SK-N-SH (cell line): ENCODE measurements around the gene ADH5. TPM values are rescaled to one million over a fixed set of nuclear protein-coding genes. Genes with fewer than 3 reads are reported as not detected.

Experiments used
- CTCF ChIA-PET: fragments of 300-600, 350-600 bp; formaldehyde crosslinking; extraction: SDS; loops from one replicate; lab custom pipeline; 2021; lab: Yijun Ruan, JAX
- POLR2A ChIA-PET: fragments of 350-600 bp; sonication (Branson Sonifier 250); formaldehyde crosslinking; extraction: SDS; loops from one replicate; lab custom pipeline; 2020; ENCODE audit warnings: antibody characterized with exemption, inconsistent platforms; lab: Yijun Ruan, JAX
- DNase-seq: peaks from one replicate; pipeline ENCODE4 v3.0.0; 2012
- H2AFZ ChIP-seq: fragments of 200-600 bp; sonication (generic); 2 replicates; pipeline ENCODE4 v1.8.1; 2016; ENCODE audit warnings: antibody characterized with exemption, mild to moderate bottlenecking, low read depth
- H3F3A ChIP-seq: fragments of 200-600 bp; sonication (generic); replicated peaks from 2 replicates; pipeline ENCODE3; 2016; ENCODE audit warnings: antibody characterized with exemption, mild to moderate bottlenecking; ENCODE audit not compliant: insufficient read depth
- H3K27ac ChIP-seq, 2 experiments: fragments of 200-500 bp in 1 of 2; fragments of 200-600 bp in 1 of 2; sonication (Bioruptor generic) in 1 of 2; sonication (generic), shearing (Covaris generic) in 1 of 2; 2 replicates each; pipeline versions ENCODE4 v1.5.1 to v1.6.1; 2014 to 2016; ENCODE audit warnings: low read depth in 2 of 2, inconsistent platforms in 1 of 2, low read length in 1 of 2, mild to moderate bottlenecking in 1 of 2, mixed read lengths in 1 of 2
- H3K27me3 ChIP-seq: fragments of 200-600 bp; sonication (generic), shearing (Covaris generic); 2 replicates; pipeline ENCODE4 v1.6.1; 2016; ENCODE audit warnings: mixed run types; ENCODE audit not compliant: insufficient read depth
- H3K36me3 ChIP-seq, 2 experiments: fragments of 200-500 bp in 1 of 2; fragments of 200-600 bp in 1 of 2; sonication (Bioruptor generic) in 1 of 2; sonication (generic) in 1 of 2; replicated peaks in 1 of 2; 2 replicates each; pipeline versions ENCODE3 to v1.5.1; 2014 to 2016; ENCODE audit warnings: low read length in 1 of 2, mild to moderate bottlenecking in 1 of 2; ENCODE audit not compliant: insufficient read depth in 2 of 2, control insufficient read depth in 1 of 2
- H3K4me1 ChIP-seq, 2 experiments: fragments of 200-500 bp in 1 of 2; fragments of 200-600 bp in 1 of 2; sonication (Bioruptor generic) in 1 of 2; sonication (generic), shearing (Covaris generic) in 1 of 2; 2 replicates each; pipeline versions ENCODE4 v1.5.1 to v1.6.1; 2014 to 2016; ENCODE audit warnings: low read depth in 1 of 2, low read length in 1 of 2, mixed run types in 1 of 2; ENCODE audit not compliant: insufficient read depth in 2 of 2, control insufficient read depth in 1 of 2
- H3K4me2 ChIP-seq: fragments of 200-600 bp; sonication (generic), shearing (Covaris generic); 2 replicates; pipeline ENCODE4 v1.6.1; 2017; ENCODE audit warnings: mixed run types
- H3K4me3 ChIP-seq, 2 experiments: fragments of 200-500 bp in 1 of 2; fragments of 200-600 bp in 1 of 2; sonication (Bioruptor generic) in 1 of 2; sonication (generic), shearing (Covaris generic) in 1 of 2; 2 replicates each; pipeline versions ENCODE4 v1.5.1 to v1.8.1; 2014 to 2016; ENCODE audit warnings: low read depth in 2 of 2, inconsistent platforms in 1 of 2, low read length in 1 of 2, mild to moderate bottlenecking in 1 of 2, mixed read lengths in 1 of 2, moderate library complexity in 1 of 2
- H3K79me2 ChIP-seq: fragments of 200-600 bp; sonication (generic); 2 replicates; pipeline ENCODE4 v1.8.1; 2017; ENCODE audit warnings: mild to moderate bottlenecking; ENCODE audit not compliant: insufficient read depth
- H3K9ac ChIP-seq: fragments of 200-600 bp; sonication (generic); 2 replicates; pipeline ENCODE4 v1.6.1; 2017; ENCODE audit warnings: mixed run types
- H3K9me2 ChIP-seq: fragments of 200-600 bp; sonication (generic); 2 replicates; pipeline ENCODE4 v1.6.1; 2017; ENCODE audit warnings: mixed run types
- H3K9me3 ChIP-seq: fragments of 200-600 bp; sonication (generic); 2 replicates; pipeline ENCODE4 v1.6.1; 2017; ENCODE audit warnings: mixed run types, mild to moderate bottlenecking, moderate library complexity
- H4K20me1 ChIP-seq: fragments of 200-600 bp; sonication (generic); 2 replicates; pipeline ENCODE4 v1.6.1; 2017; ENCODE audit warnings: mild to moderate bottlenecking, mixed run types; ENCODE audit not compliant: insufficient read depth
- ELF1 ChIP-seq: IDR thresholded peaks from 2 replicates; pipeline ENCODE4 v1.4.0; 2012
- FOSL2 ChIP-seq: IDR thresholded peaks from 2 replicates; pipeline ENCODE4 v1.4.0; 2012; ENCODE audit warnings: low read depth, mild to moderate bottlenecking, moderate library complexity, borderline replicate concordance
- FOXJ3 ChIP-seq: sonication (generic); formaldehyde crosslinking; IDR thresholded peaks from 2 replicates; pipeline ENCODE4 v1.5.1; 2020; ENCODE audit warnings: mild to moderate bottlenecking, missing genetic modification reagents
- FOXM1 ChIP-seq: IDR thresholded peaks from 2 replicates; pipeline ENCODE4 v1.4.0; 2012; ENCODE audit warnings: low read depth, mild to moderate bottlenecking
- GABPA ChIP-seq: IDR thresholded peaks from 2 replicates; pipeline ENCODE4 v1.4.0; 2012; ENCODE audit warnings: low read depth, mild to moderate bottlenecking
- JUND ChIP-seq: IDR thresholded peaks from 2 replicates; pipeline ENCODE4 v1.4.0; 2012
- MEF2A ChIP-seq: IDR thresholded peaks from 2 replicates; pipeline ENCODE4 v1.4.0; 2012; ENCODE audit warnings: low read depth, borderline replicate concordance
- NFIC ChIP-seq: IDR thresholded peaks from 2 replicates; pipeline ENCODE4 v1.4.0; 2012; ENCODE audit warnings: borderline replicate concordance
- POLR2AphosphoS5 ChIP-seq: IDR thresholded peaks from 2 replicates; pipeline ENCODE4 v1.6.1; 2012; ENCODE audit warnings: low read depth, low read length
- RAD21 ChIP-seq: IDR thresholded peaks from 2 replicates; pipeline ENCODE4 v1.6.1; 2012; ENCODE audit warnings: mild to moderate bottlenecking, low read length
- RFX5 ChIP-seq: IDR thresholded peaks from 2 replicates; pipeline ENCODE4 v1.6.1; 2012; ENCODE audit warnings: mild to moderate bottlenecking, improper control_type of control experiment, low read length
- RXRA ChIP-seq: IDR thresholded peaks from 2 replicates; pipeline ENCODE4 v1.4.0; 2012; ENCODE audit warnings: low read depth, mild to moderate bottlenecking, borderline replicate concordance
- SMC3 ChIP-seq: IDR thresholded peaks from 2 replicates; pipeline ENCODE4 v1.6.1; 2012; ENCODE audit warnings: low read depth, low read length, improper control_type of control experiment
- TAF1 ChIP-seq: IDR thresholded peaks from 2 replicates; pipeline ENCODE4 v1.6.1; 2012; ENCODE audit warnings: low read depth, mild to moderate bottlenecking, low read length, moderate library complexity, borderline replicate concordance
- TCF12 ChIP-seq: IDR thresholded peaks from 2 replicates; pipeline ENCODE4 v1.4.0; 2012
- TEAD4 ChIP-seq: IDR thresholded peaks from 2 replicates; pipeline ENCODE4 v1.4.0; 2012; ENCODE audit warnings: mild to moderate bottlenecking, borderline replicate concordance; ENCODE audit not compliant: insufficient read depth
- USF2 ChIP-seq: fragments of 150-350 bp; IDR thresholded peaks from 2 replicates; pipeline ENCODE4 v1.6.1; 2017; ENCODE audit warnings: antibody characterized with exemption, low read length, low read depth, borderline replicate concordance
- WGBS: methylation state at CpG from one replicate; pipeline ENCODE4 v1.1.6; 2017; ENCODE audit warnings: low lambda C conversion rate; 5-methylcytosine and 5-hydroxymethylcytosine counted together
- polyA plus RNA-seq, 3 experiments: library from polyadenylated mRNA; depleted of rRNA; stranded (reverse); fragments of >200 nt; gene quantifications; 2 replicates each; pipeline ENCODE4 v1.2.3, GENCODE V29; 2012
- TF ChIP-seq, protein P1 (sequence below): IDR thresholded peaks from 2 replicates; pipeline ENCODE4 v1.6.1; 2012; ENCODE audit warnings: mild to moderate bottlenecking, low read depth, low read length, moderate library complexity
- TF ChIP-seq, protein P2 (sequence below): IDR thresholded peaks from 2 replicates; pipeline ENCODE4 v1.4.0; 2012; ENCODE audit warnings: low read depth
- TF ChIP-seq, protein P3 (sequence below): IDR thresholded peaks from 2 replicates; pipeline ENCODE4; 2012

Gene ADH5
- polyA plus RNA-seq, 1 of the 3 experiments (the other 2 are of a cell fraction), result 111 TPM

DNA sequence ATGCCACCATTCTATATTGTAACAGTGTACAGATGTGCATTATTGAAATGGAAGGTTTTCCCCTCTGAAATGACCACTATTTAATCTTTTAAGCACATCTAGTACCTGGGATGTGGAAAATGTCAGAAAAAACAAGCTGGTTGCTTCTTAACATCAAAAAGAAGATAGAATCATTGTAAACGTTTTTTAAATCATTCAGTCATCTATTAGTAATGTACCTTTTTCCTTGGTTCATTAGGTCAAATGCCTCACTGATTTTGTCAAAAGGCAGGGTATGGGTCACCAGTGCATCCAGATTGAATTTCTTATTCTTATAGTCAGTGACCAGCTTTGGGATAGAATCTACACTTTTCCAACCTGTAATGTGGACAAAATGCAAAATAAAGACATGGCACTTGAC, 37.8 kb upstream of the ADH5 start:
- H3K4me3 ChIP-seq, result no peak overlapping the region
- DNase-seq, result no peak
- no peak for TF ChIP-seq ELF1
- no peak for TF ChIP-seq SMC3
- no peak for TF ChIP-seq POLR2AphosphoS5
- TF ChIP-seq, protein P1, sequence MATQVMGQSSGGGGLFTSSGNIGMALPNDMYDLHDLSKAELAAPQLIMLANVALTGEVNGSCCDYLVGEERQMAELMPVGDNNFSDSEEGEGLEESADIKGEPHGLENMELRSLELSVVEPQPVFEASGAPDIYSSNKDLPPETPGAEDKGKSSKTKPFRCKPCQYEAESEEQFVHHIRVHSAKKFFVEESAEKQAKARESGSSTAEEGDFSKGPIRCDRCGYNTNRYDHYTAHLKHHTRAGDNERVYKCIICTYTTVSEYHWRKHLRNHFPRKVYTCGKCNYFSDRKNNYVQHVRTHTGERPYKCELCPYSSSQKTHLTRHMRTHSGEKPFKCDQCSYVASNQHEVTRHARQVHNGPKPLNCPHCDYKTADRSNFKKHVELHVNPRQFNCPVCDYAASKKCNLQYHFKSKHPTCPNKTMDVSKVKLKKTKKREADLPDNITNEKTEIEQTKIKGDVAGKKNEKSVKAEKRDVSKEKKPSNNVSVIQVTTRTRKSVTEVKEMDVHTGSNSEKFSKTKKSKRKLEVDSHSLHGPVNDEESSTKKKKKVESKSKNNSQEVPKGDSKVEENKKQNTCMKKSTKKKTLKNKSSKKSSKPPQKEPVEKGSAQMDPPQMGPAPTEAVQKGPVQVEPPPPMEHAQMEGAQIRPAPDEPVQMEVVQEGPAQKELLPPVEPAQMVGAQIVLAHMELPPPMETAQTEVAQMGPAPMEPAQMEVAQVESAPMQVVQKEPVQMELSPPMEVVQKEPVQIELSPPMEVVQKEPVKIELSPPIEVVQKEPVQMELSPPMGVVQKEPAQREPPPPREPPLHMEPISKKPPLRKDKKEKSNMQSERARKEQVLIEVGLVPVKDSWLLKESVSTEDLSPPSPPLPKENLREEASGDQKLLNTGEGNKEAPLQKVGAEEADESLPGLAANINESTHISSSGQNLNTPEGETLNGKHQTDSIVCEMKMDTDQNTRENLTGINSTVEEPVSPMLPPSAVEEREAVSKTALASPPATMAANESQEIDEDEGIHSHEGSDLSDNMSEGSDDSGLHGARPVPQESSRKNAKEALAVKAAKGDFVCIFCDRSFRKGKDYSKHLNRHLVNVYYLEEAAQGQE, result no peak
- TF ChIP-seq NFIC, result no peak
- no peak for TF ChIP-seq USF2
- TF ChIP-seq FOXJ3, result no peak
- TF ChIP-seq FOSL2, result no peak
- TF ChIP-seq GABPA, result no peak
- no peak for TF ChIP-seq JUND
- TF ChIP-seq TAF1, result no peak
- TF ChIP-seq FOXM1, result no peak
- TF ChIP-seq RAD21, result no peak
- no peak for TF ChIP-seq RFX5
- no peak for TF ChIP-seq MEF2A
- TF ChIP-seq, protein P2, sequence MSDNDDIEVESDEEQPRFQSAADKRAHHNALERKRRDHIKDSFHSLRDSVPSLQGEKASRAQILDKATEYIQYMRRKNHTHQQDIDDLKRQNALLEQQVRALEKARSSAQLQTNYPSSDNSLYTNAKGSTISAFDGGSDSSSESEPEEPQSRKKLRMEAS, result no peak
- TF ChIP-seq, protein P3, sequence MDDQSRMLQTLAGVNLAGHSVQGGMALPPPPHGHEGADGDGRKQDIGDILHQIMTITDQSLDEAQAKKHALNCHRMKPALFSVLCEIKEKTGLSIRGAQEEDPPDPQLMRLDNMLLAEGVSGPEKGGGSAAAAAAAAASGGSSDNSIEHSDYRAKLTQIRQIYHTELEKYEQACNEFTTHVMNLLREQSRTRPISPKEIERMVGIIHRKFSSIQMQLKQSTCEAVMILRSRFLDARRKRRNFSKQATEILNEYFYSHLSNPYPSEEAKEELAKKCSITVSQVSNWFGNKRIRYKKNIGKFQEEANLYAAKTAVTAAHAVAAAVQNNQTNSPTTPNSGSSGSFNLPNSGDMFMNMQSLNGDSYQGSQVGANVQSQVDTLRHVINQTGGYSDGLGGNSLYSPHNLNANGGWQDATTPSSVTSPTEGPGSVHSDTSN, result no peak
- TF ChIP-seq RXRA, result no peak
- no peak for TF ChIP-seq TEAD4
- no peak for TF ChIP-seq TCF12
- TF ChIP-seq, all 33 proteins: peak for 0
- H3K9me2 ChIP-seq, result no peaks in the 10 kb centered on the region
- H3K9me3 ChIP-seq, result no peaks in the 10 kb centered on the region; the same call in none of the 2 replicates
- H3K9ac ChIP-seq, result no peak overlapping the region
- no peaks in the 10 kb centered on the region for H3K79me2 ChIP-seq
- H3F3A ChIP-seq, result no peaks in the 10 kb centered on the region
- H3K27me3 ChIP-seq, result no peaks in the 10 kb centered on the region
- no peaks in the 10 kb centered on the region for H4K20me1 ChIP-seq
- no peaks in the 10 kb centered on the region for H3K36me3 ChIP-seq
- no peak overlapping the region for H3K4me2 ChIP-seq
- no peaks in the 10 kb centered on the region for H3K4me1 ChIP-seq
- H2AFZ ChIP-seq, result no peak overlapping the region
- 9% methylated on average over 1 of the region's 1 CpG for WGBS
- ChIA-PET POLR2A (no interaction called here), CTCF (interaction anchor here (1.3 kb wide), 1 partner anchor 9 kb away, joined by 5 read pairs; no protein-coding TSS in a partner anchor)
- H3K27ac ChIP-seq, result no peak overlapping the region
